Measurements from ENCODE around the gene ACD.

GRCh38 chr16:67709050-67709449 is 49.0 kb upstream of the ACD start:
- TF ChIP-seq CTCF (IDR thresholded peaks at IDR 0.05), result no peak
- TF ChIP-seq POLR2A (IDR thresholded peaks at IDR 0.05), result no peak

All from body of pancreas (tissue), 4 donors.